Bronchus fibroblast of lung (primary cell): ENCODE data around the gene OR2B2. TPM values are rescaled to one million over a fixed set of nuclear protein-coding genes. Genes with fewer than 3 reads are reported as not detected.

Experiments
- total RNA-seq: library from RNA; depleted of rRNA; stranded (reverse); fragments of >200 nt; gene quantifications from 2 replicates; pipeline ENCODE4 v1.2.3, GENCODE V29; 2015

The OR2B2 gene
- not detected in 2 replicates for total RNA-seq

GRCh38 chr6:27911956-27912446 is at the start of gene OR2B2:
Gene OR2B2, minus strand, starts transcription at chr6:27912396. Its CDS starts 77 bp downstream, at chr6:27912319.

GRCh38 chr6:27956941-27957340 is 44.7 kb upstream of the OR2B2 start, which contains the start of gene OR2B6:
Gene OR2B6, plus strand, starts transcription at chr6:27957241. Its CDS starts 0 bp downstream, at chr6:27957241.

Other genes with a start within 250 kb of the OR2B2 start
- not detected in 2 replicates for gene OR2B6, start 44.8 kb upstream of the OR2B2 start, total RNA-seq
- 0.34 and 0.45 TPM in 2 replicates for gene ZNF165, start 168.2 kb upstream of the OR2B2 start, total RNA-seq
- 1.7 and 1.8 TPM in 2 replicates for gene ZSCAN16, start 212.2 kb upstream of the OR2B2 start, total RNA-seq
- gene ZKSCAN8, start 229.5 kb upstream of the OR2B2 start, total RNA-seq = 5.2 and 5.5 TPM in 2 replicates